Measurements from ENCODE around the gene PREX1.

Gene PREX1

GRCh38 chr20:48750941-48751635, 76.7 kb downstream of the PREX1 start:
- no peak for DNase-seq (ENCODE audit: low spot score)

GRCh38 chr20:48750376-48750775, 77.4 kb downstream of the PREX1 start:
- DNase-seq (ENCODE audit: low spot score): no peak

GRCh38 chr20:48749437-48749836, 78.4 kb downstream of the PREX1 start:
- no peak for DNase-seq (ENCODE audit: low spot score)

GRCh38 chr20:48748556-48748955, 79.2 kb downstream of the PREX1 start:
- no peak for DNase-seq (ENCODE audit: low spot score)

- no peak for DNase-seq (ENCODE audit: low spot score)
These were observed 79.9 kb downstream of the PREX1 start for GRCh38 chr20:48747840-48748414.

GRCh38 chr20:48745330-48745729, 82.5 kb downstream of the PREX1 start:
- DNase-seq (ENCODE audit: low spot score): no peak

GRCh38 chr20:48744515-48744914, 83.3 kb downstream of the PREX1 start:
- no peak for DNase-seq (ENCODE audit: low spot score)

GRCh38 chr20:48743807-48744206, 84.0 kb downstream of the PREX1 start:
- no peak for DNase-seq (ENCODE audit: low spot score)

- DNase-seq (ENCODE audit: low spot score): no peak
These were observed 84.7 kb downstream of the PREX1 start for GRCh38 chr20:48742912-48743680.

GRCh38 chr20:48742233-48742632, 85.6 kb downstream of the PREX1 start:
- no peak for DNase-seq (ENCODE audit: low spot score)

- no peak for DNase-seq (ENCODE audit: low spot score)
These were observed 86.1 kb downstream of the PREX1 start for GRCh38 chr20:48741669-48742068.

- no peak for DNase-seq (ENCODE audit: low spot score)
These were observed 87.1 kb downstream of the PREX1 start for GRCh38 chr20:48740712-48741111.

- no peak for DNase-seq (ENCODE audit: low spot score)
These were observed 87.5 kb downstream of the PREX1 start for GRCh38 chr20:48740292-48740649.

GRCh38 chr20:48739395-48740291, 88.2 kb downstream of the PREX1 start:
- DNase-seq (ENCODE audit: low spot score): no peak

- DNase-seq (ENCODE audit: low spot score): no peak
These were observed 89.1 kb downstream of the PREX1 start for GRCh38 chr20:48738399-48739304.

- no peak for DNase-seq (ENCODE audit: low spot score)
These were observed 89.8 kb downstream of the PREX1 start for GRCh38 chr20:48738094-48738398.

GRCh38 chr20:48737434-48738093, 90.2 kb downstream of the PREX1 start:
- DNase-seq (ENCODE audit: low spot score): no peak

GRCh38 chr20:48736636-48737035, 91.2 kb downstream of the PREX1 start:
- DNase-seq (ENCODE audit: low spot score): no peak

GRCh38 chr20:48736231-48736630, 91.6 kb downstream of the PREX1 start:
- DNase-seq (ENCODE audit: low spot score): no peak

- DNase-seq (ENCODE audit: low spot score): no peak
These were observed 92.7 kb downstream of the PREX1 start for GRCh38 chr20:48735112-48735511.
